ENCODE measurements around the gene ZYG11B.

GRCh38 chr1:52738148-52738547 is 11.9 kb downstream of the ZYG11B start:
- no peak for TF ChIP-seq POLR2AphosphoS5 (IDR thresholded peaks at IDR 0.05; ENCODE audit: low read depth, low read length)
- no peak for TF ChIP-seq POLR2A (IDR thresholded peaks at IDR 0.05; ENCODE audit: low read depth, low read length)
- TF ChIP-seq SPI1 (IDR thresholded peaks at IDR 0.05; ENCODE audit: low read depth, low read length) = no peak
